ENCODE data around the gene DSCAML1. TPM values are rescaled to one million over a fixed set of nuclear protein-coding genes. Genes with fewer than 3 reads are reported as not detected.

DSCAML1 gene
- polyA plus RNA-seq, 3 donors = 2.4 to 4.0 (median 2.9) TPM

DNA sequence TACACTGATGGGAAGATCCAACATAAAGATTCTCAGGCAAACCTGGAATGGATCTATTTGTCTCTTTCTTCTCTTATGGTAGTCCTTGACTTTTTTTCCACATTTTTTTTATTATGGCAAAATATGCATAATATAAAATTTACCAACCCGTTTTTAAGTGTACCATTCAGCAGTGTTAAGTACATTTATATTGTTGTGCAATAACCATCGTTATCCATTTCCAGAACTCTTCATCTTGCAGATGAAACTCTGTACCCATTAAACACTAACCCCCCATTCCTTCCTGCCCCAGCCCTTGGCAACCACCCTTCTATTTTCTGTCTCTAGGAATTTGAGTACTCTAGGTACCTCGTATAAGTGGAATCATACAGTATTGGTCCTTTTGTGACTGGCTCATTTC, 99.7 kb downstream of the DSCAML1 start:
- DNase-seq = no peak

DNA sequence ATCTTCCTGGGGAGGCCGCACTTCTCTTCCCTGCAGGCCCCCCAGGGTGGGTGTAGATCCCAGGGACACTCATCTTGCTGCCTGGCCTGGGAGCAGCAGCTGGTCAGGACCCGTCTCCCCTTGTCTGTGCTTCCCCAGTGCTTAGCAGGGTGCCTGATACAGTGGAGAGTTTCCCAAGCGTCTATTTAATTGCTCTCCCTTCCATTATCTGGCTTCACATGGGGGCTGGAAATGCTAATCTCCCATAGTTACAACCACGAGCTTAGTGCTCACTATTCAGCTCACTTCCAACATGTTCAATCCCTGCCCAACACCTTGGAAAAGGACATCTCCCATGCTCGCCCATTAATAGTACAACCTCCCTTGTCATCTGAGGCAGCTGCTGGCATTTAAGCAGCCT, 100.5 kb downstream of the DSCAML1 start:
- no peak for DNase-seq

DNA sequence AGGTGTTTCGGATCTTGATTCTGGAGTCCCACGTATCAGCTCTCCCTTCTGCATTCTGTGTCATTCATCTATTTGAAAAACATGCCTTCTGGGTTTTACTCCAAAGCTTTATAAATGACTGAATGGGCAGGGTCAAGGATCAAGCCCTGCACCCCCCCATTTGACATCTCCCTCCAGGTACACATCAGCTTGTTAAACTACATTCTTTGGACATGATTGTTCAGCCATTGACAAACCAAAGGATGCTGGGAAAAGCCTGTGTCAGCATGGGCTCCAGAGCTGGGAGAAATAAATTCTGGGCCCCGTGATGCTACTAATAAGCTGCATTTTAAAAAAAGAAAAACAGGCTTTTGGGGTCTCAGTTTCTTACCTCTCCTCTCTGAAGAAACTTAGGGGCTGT, 103.7 kb downstream of the DSCAML1 start:
- no peak for DNase-seq

DNA sequence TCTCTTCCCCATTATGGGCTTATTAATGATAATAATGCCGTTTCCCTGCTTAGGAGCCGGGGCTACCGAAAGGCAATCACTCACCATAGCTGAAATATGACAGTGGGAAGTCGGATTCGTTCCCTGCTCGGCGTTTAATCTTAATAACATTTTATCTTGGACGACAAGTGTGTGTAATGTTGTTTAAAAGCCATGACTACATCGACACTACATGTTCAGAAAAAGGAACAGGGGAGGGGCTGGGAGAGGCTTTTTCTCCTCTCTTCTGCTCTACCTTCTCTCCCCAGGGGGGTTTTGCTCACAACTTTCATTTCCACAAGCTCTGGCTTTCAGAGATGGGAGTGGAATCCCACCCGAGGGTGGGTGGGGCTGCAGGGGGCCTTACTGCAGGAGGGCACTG, 105.5 kb downstream of the DSCAML1 start:
- DNase-seq = no peak

DNA sequence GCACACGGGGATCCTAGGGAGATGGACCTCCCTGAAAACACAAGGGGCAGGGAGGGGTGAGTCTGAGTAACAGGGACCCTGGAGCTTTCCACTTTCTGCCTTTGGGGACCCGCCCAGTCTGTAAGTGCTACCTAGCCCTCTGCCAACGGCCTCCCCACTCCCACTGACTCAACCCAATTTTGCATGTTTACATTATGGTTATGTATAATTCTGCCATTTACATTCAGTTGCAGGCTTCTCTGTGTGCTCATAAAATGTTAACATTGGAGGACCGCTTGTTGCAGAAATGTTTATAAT, 105.8 kb downstream of the DSCAML1 start:
- no peak for DNase-seq

DNA sequence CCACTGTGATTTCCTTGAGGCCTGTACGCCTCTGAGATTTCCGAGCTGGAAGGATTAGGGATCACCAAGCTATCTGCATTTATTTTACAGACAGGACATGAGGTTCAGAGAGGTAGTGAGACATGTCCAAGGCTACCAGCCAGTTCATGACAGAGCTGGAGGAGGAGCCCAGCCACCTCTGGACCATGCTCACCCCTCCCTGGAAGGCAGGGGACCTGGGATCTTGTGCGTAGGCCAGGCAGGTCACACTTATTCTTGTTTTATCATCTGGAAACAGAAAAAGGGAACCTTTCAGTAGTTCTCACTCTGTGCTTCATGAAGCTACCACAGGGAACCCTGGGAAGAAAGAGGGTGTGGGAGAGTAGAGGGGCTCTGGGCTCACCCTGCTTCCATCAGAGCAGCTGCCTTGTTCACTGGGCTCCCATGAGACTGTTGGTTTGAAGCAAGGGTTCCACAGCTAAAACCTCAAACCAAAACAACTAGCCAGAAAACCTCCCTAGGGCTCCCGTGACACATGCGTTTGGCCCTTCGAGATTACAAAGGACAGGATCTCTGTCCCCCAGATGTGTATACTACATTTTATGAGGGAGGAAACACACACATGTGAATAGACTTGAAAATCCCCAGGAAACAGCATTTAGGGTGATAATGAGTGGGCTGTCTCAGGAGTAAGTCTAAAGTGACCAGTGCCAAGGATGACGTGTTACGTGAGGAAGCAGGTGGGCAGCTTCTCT, 106.4 kb downstream of the DSCAML1 start:
- DNase-seq = no peak

DNA sequence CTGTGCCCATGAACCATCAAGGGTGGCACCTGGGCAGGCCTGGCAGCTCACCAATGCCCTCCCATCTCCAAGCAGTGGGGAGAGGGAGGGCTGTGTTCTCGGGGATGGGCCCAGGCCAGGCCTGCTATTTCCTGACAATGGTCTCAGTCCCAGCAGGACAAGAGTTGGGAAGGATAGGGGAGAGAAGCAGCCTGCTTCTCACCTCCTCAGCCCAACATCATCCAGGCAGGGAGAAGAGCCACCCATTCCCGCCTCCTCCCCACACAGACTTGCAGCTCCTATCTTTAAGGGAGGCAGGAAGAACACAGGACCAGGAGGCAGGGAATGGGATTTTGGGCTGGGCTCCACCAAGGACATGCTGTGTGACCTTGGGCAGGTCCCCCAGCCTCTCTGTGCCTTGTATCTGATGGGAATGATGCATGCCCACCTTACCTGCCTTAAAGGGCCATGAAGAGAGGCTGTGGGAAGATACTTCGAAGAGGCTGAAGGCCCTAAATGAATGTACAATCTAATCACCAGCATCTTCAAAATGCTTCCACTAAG, 108.7 kb downstream of the DSCAML1 start:
- no peak for DNase-seq

- no peak for DNase-seq
Observed at GRCh38 chr11:117687776-117688175, 109.2 kb downstream of the DSCAML1 start.

DNA sequence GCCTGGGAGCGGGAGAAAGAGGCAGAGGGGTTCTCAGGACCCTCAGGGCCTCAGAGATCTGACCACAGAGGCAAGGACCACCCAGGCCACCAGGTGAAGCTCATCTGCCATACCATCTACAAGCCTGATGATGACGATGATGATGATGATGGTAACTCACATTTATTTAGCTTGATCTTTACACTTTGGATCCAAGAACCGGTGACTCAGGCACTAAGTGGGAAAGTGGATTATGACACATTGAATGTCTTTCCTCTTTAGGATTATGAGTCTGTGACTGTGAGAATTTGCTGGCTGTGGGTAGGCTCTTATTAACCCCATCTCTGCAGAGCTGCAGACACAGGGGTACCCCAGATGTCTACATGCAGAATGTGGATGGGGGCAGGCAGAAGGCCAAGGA, 110.3 kb downstream of the DSCAML1 start:
- no peak for DNase-seq

DNA sequence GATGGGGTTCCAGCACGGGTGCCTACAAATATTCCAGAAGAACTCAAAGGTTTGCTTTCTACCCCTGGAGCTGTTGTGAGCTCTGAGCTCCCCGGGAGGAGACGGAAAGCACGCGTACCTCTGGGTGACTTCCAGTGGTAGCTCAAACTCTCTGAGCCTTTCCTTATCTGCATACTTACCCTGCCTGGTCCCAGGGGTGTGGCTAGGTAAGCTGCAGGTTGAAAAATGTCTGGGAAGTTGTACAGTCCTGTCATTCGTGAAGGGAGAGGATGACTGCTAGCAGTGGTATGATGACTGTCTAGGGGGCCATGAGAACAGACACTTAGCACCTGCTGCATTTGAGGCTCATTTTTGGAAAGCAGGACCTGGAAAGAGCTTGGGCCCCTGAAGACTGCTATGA, 111.5 kb downstream of the DSCAML1 start:
- no peak for DNase-seq

GRCh38 chr11:117684731-117685130, 112.3 kb downstream of the DSCAML1 start:
- DNase-seq = no peak

GRCh38 chr11:117684111-117684510, 112.9 kb downstream of the DSCAML1 start:
- no peak for DNase-seq

DNA sequence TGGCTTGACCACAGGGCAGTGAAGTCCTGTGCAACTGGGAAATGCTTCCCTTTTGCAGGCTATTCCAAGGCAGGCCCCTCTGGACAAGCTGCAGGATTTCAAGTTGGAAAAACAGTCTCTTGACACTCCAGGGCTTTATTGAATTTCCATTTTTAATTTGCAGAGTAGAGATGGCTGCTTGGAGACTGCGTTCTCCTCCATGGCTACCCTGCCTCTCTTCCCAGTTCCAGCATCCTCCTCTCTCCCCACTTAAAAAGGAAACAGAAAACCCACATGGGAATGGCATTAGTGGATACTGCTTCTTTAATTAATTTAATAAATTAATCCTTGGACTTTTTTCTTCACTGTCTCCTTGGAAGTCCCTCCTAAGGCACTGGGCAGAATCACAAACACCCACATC, 115.6 kb downstream of the DSCAML1 start:
- no peak for DNase-seq

DNA sequence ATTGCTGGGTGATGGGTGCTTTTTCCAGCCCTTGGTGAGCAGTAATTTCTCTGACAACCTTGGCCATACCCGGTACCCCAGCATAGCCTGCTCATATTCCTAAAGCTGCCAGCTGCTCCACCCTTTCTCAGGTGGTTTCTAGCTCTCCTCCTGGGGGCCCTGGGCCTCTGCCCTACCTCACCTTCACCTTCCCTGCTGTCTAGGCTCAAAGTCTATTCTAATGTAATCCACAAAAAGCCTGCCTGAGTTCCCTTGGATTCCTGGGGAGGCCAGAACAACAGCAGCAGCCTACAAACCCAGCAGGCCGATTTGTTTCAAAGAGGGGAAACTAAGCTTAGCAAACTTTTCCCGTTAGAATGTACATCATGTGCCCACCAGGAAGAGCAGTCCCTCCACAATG, 117.6 kb downstream of the DSCAML1 start:
- DNase-seq = no peak

- DNase-seq = no peak
Observed at GRCh38 chr11:117678658-117679406, 118.2 kb downstream of the DSCAML1 start.

GRCh38 chr11:117677729-117678310, 119.2 kb downstream of the DSCAML1 start:
- DNase-seq = no peak

- DNase-seq = no peak
Observed at GRCh38 chr11:117676501-117676900, 120.5 kb downstream of the DSCAML1 start.

- DNase-seq = no peak
Observed at GRCh38 chr11:117673602-117674001, 123.4 kb downstream of the DSCAML1 start.

DNA sequence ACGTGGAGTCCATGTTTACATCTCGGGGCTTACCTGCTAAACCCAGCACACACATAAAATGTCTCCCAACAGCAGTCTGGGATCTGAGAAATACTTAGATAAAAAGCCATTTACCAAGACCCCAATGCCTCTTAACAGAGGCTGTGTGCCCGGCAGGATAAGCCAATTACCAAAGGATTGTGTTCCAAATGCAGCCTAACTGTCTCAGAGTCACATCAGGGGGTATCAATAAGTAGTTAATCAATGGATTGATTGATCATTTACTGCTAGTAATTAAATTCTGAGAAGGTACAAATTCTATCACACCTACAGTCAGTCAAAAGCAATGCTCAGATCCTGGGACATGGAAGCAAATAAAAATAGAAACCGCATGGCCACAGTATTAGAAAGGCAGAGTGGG, 125.6 kb downstream of the DSCAML1 start:
- no peak for DNase-seq

- no peak for DNase-seq
Observed at GRCh38 chr11:117670924-117671323, 126.1 kb downstream of the DSCAML1 start.

- DNase-seq = no peak
Observed at GRCh38 chr11:117670443-117670842, 126.6 kb downstream of the DSCAML1 start.

GRCh38 chr11:117669616-117670015, 127.4 kb downstream of the DSCAML1 start:
- DNase-seq = no peak

DNA sequence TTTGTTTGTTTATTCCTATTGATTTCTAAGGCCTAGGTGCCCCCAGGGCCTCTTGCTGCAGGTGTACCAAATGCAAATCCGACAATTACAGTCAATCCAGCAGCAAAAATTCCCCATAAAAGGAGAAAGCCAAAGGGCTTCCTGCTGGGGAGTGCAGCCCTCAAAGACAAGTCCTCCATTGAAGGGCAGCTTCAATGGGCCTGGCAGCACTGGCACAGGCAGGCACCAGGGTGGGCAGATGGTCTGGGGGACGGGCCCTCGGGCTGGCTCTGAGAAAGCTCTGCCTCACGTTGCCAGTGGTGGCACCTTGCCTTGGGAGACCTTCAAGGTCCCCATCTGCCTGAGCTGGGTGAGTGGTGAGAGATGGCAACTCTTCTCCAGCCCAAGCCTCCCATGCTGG, 128.0 kb downstream of the DSCAML1 start:
- no peak for DNase-seq

Data from renal pelvis (tissue), 4 donors.